Neural cell (in vitro differentiated cells): ENCODE measurements around the gene BCL11B. TPM values are rescaled to one million over a fixed set of nuclear protein-coding genes. Genes with fewer than 3 reads are reported as not detected.

Experiments
- H2AFZ ChIP-seq: fragments of 200-600, 300-800 bp; sonication (generic), shearing (Covaris generic); 2 replicates; pipeline ENCODE4 v1.6.0; 2014; ENCODE audit warnings: low read depth, mild to moderate bottlenecking, antibody characterized with exemption, low read length, moderate library complexity
- H3F3A ChIP-seq: fragments of 200-600 bp; shearing (Covaris generic); 2 replicates; pipeline ENCODE4 v1.6.1; 2016; ENCODE audit warnings: mild to moderate bottlenecking, moderate library complexity, mixed read lengths, antibody characterized with exemption, low read length; ENCODE audit not compliant: insufficient read depth, poor library complexity, severe bottlenecking
- H3K27ac ChIP-seq: fragments of 200-600, 300-800 bp; sonication (generic), shearing (Covaris generic); 2 replicates; pipeline ENCODE4 v1.5.1; 2014; ENCODE audit warnings: mild to moderate bottlenecking, low read length, moderate library complexity
- H3K27me3 ChIP-seq: fragments of 300-800, 200-600 bp; sonication (generic), shearing (Covaris generic); 2 replicates; pipeline ENCODE4 v1.6.0; 2014; ENCODE audit warnings: mild to moderate bottlenecking, low read depth, low read length, moderate library complexity; ENCODE audit not compliant: insufficient read depth
- H3K36me3 ChIP-seq: fragments of 300-800, 200-600 bp; sonication (generic), shearing (Covaris generic); 2 replicates; pipeline ENCODE4 v1.5.1; 2014; ENCODE audit warnings: mild to moderate bottlenecking, antibody characterized with exemption, low read length, moderate library complexity; ENCODE audit not compliant: insufficient read depth
- H3K4me2 ChIP-seq: fragments of 300-800, 200-600 bp; sonication (generic), shearing (Covaris generic); 2 replicates; pipeline ENCODE4 v1.6.0; 2014; ENCODE audit warnings: mild to moderate bottlenecking, low read length
- H3K4me3 ChIP-seq: fragments of 300-800, 200-600 bp; sonication (generic), shearing (Covaris generic); 2 replicates; pipeline ENCODE4 v1.5.1; 2014; ENCODE audit warnings: mild to moderate bottlenecking, low read length, moderate library complexity
- H3K79me2 ChIP-seq: fragments of 200-600 bp; shearing (Covaris generic); replicated peaks from 2 replicates; pipeline ENCODE4 v1.6.0; 2014; ENCODE audit warnings: mild to moderate bottlenecking, low read length, moderate library complexity; ENCODE audit not compliant: insufficient read depth
- H3K9ac ChIP-seq: fragments of 300-800, 200-600 bp; sonication (generic), shearing (Covaris generic); 2 replicates; pipeline ENCODE4 v1.6.1; 2016; ENCODE audit warnings: mild to moderate bottlenecking, low read length, mixed read lengths
- H3K9me2 ChIP-seq: fragments of 200-600 bp; shearing (Covaris generic); 2 replicates; pipeline ENCODE4 v1.6.1; 2016; ENCODE audit warnings: mild to moderate bottlenecking, low read length, mixed read lengths; ENCODE audit not compliant: insufficient read depth
- H3K9me3 ChIP-seq: fragments of 200-600, 300-800 bp; sonication (generic), shearing (Covaris generic); 2 replicates; pipeline ENCODE4 v1.6.1; 2016; ENCODE audit warnings: mild to moderate bottlenecking, mixed run types, low read length, moderate library complexity, mixed read lengths
- H4K20me1 ChIP-seq: fragments of 200-600 bp; shearing (Covaris generic); 2 replicates; pipeline ENCODE4 v1.6.1; 2016; ENCODE audit warnings: mild to moderate bottlenecking, mixed run types; ENCODE audit not compliant: insufficient read depth
- EP300 ChIP-seq: fragments of 450-650 bp; conservative IDR thresholded peaks from 2 replicates; pipeline ENCODE4 v1.6.1; 2014; ENCODE audit warnings: antibody characterized with exemption, mild to moderate bottlenecking, moderate library complexity; ENCODE audit not compliant: poor library complexity, severe bottlenecking
- EZH2 ChIP-seq: fragments of 200-600, 300-800 bp; shearing (Covaris generic), sonication (generic); IDR thresholded peaks from 2 replicates; pipeline ENCODE4 v1.6.1; 2014; ENCODE audit warnings: antibody characterized with exemption, low read length, borderline replicate concordance, mild to moderate bottlenecking; ENCODE audit not compliant: insufficient read depth, poor library complexity, severe bottlenecking
- MXI1 ChIP-seq: fragments of 450-650 bp; conservative IDR thresholded peaks from 2 replicates; pipeline ENCODE4 v1.6.1; 2014; ENCODE audit warnings: antibody characterized with exemption, mild to moderate bottlenecking; ENCODE audit not compliant: poor library complexity, severe bottlenecking
- POLR2AphosphoS5 ChIP-seq: IDR thresholded peaks from 2 replicates; pipeline ENCODE4 v1.6.1; 2012
- RAD21 ChIP-seq: fragments of 450-650 bp; conservative IDR thresholded peaks from 2 replicates; pipeline ENCODE4 v1.6.1; 2014; ENCODE audit warnings: antibody characterized with exemption, mild to moderate bottlenecking, moderate library complexity
- SMC3 ChIP-seq: fragments of 450-650 bp; conservative IDR thresholded peaks from 2 replicates; pipeline ENCODE4 v1.6.1; 2014; ENCODE audit warnings: antibody characterized with exemption, mild to moderate bottlenecking, moderate library complexity; ENCODE audit not compliant: poor library complexity
- TAF1 ChIP-seq: IDR thresholded peaks from 2 replicates; pipeline ENCODE4 v1.6.1; 2012; ENCODE audit warnings: low read depth
- polyA plus RNA-seq: library from polyadenylated mRNA; depleted of rRNA; stranded (reverse); fragments of >200 nt; gene quantifications from 2 replicates; pipeline ENCODE4 v1.2.3, GENCODE V29; 2014
- TF ChIP-seq, protein P1 (sequence below): IDR thresholded peaks from 2 replicates; pipeline ENCODE4 v1.6.1; 2012; ENCODE audit warnings: borderline replicate concordance
- TF ChIP-seq, protein P2 (sequence below): fragments of 450-650 bp; IDR thresholded peaks from 2 replicates; pipeline ENCODE4 v1.5.1; 2014; ENCODE audit warnings: antibody characterized with exemption, mild to moderate bottlenecking, moderate library complexity; ENCODE audit not compliant: poor library complexity, severe bottlenecking

Gene BCL11B
- polyA plus RNA-seq, 1 donor from 2014 or later = 104 TPM

DNA sequence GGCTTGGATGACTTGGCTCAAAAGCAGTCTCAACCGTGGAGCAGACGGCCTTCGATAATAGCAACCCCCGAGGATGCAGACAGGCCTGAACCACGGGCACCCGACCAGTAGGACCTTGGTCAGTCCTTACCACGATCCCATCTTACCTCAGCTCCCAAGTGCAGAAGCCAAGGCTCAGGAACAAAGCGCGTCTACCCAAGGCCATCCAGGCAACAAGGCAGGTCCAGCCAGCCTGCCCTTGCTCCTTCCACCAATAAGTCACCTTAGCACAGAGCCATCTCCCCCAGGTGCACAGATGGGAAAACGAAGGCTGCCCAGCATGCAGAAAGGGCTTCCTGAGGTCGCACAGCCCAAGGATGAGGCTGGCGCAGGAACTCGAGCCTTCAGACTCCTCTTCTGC, 77.3 kb downstream of the BCL11B start:
- H3K79me2 ChIP-seq = peaks cover 88% of the 10 kb centered on the region
- H3K9me3 ChIP-seq = no peaks in the 10 kb centered on the region
- no peak overlapping the region for H3K27ac ChIP-seq
- no peak overlapping the region for H3K4me3 ChIP-seq
- no peak overlapping the region for H3K9ac ChIP-seq
- no peaks in the 10 kb centered on the region for H3K9me2 ChIP-seq
- H2AFZ ChIP-seq = no peak overlapping the region
- peaks cover 4% of the 10 kb centered on the region for H3K36me3 ChIP-seq
- H3K4me2 ChIP-seq = no peak overlapping the region
- H4K20me1 ChIP-seq = peaks cover 99% of the 10 kb centered on the region
- H3K27me3 ChIP-seq = no peaks in the 10 kb centered on the region
- no peaks in the 10 kb centered on the region for H3F3A ChIP-seq
- TF ChIP-seq EZH2 (no peak), SMC3 (no peak), RAD21 (no peak), POLR2AphosphoS5 (no peak), EP300 (no peak), MXI1 (no peak), TAF1 (no peak)
- TF ChIP-seq, protein P1, sequence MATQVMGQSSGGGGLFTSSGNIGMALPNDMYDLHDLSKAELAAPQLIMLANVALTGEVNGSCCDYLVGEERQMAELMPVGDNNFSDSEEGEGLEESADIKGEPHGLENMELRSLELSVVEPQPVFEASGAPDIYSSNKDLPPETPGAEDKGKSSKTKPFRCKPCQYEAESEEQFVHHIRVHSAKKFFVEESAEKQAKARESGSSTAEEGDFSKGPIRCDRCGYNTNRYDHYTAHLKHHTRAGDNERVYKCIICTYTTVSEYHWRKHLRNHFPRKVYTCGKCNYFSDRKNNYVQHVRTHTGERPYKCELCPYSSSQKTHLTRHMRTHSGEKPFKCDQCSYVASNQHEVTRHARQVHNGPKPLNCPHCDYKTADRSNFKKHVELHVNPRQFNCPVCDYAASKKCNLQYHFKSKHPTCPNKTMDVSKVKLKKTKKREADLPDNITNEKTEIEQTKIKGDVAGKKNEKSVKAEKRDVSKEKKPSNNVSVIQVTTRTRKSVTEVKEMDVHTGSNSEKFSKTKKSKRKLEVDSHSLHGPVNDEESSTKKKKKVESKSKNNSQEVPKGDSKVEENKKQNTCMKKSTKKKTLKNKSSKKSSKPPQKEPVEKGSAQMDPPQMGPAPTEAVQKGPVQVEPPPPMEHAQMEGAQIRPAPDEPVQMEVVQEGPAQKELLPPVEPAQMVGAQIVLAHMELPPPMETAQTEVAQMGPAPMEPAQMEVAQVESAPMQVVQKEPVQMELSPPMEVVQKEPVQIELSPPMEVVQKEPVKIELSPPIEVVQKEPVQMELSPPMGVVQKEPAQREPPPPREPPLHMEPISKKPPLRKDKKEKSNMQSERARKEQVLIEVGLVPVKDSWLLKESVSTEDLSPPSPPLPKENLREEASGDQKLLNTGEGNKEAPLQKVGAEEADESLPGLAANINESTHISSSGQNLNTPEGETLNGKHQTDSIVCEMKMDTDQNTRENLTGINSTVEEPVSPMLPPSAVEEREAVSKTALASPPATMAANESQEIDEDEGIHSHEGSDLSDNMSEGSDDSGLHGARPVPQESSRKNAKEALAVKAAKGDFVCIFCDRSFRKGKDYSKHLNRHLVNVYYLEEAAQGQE = no peak
- TF ChIP-seq, protein P2, sequence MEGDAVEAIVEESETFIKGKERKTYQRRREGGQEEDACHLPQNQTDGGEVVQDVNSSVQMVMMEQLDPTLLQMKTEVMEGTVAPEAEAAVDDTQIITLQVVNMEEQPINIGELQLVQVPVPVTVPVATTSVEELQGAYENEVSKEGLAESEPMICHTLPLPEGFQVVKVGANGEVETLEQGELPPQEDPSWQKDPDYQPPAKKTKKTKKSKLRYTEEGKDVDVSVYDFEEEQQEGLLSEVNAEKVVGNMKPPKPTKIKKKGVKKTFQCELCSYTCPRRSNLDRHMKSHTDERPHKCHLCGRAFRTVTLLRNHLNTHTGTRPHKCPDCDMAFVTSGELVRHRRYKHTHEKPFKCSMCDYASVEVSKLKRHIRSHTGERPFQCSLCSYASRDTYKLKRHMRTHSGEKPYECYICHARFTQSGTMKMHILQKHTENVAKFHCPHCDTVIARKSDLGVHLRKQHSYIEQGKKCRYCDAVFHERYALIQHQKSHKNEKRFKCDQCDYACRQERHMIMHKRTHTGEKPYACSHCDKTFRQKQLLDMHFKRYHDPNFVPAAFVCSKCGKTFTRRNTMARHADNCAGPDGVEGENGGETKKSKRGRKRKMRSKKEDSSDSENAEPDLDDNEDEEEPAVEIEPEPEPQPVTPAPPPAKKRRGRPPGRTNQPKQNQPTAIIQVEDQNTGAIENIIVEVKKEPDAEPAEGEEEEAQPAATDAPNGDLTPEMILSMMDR = no peak

DNA sequence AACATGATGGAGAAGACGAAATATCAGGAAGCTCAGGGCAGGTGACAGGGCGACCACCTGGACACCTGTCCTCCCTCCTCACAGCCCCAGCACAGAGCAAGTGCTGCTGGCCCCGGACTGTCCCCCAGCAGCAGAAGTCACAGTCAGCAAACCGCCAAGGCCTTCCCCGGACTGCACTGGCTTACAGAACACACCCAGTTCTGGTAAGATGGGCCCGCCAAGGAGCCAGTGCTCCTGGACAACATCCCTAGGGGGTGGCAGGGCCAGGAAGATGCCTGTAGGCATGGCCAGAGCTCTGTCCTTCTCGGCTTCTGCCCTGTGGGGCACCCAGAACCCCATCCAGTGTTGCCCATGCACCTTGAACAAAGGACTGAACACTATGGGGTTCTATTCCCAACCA, 77.9 kb downstream of the BCL11B start:
- TF ChIP-seq RAD21 = no peak
- no peak for TF ChIP-seq EP300
- no peak for TF ChIP-seq TAF1
- TF ChIP-seq SMC3 = no peak
- TF ChIP-seq EZH2 = no peak
- TF ChIP-seq, protein P2 = no peak
- TF ChIP-seq, protein P1 = no peak
- TF ChIP-seq MXI1 = no peak
- TF ChIP-seq POLR2AphosphoS5 = no peak
- Histone ChIP-seq H3K36me3 (peaks cover 4% of the 10 kb centered on the region), H3K4me3 (no peak overlapping the region), H3K27me3 (no peaks in the 10 kb centered on the region), H3K4me2 (no peak overlapping the region), H3K9me2 (no peaks in the 10 kb centered on the region), H2AFZ (no peak overlapping the region), H3K79me2 (peaks cover 88% of the 10 kb centered on the region), H3K27ac (no peak overlapping the region), H3K9me3 (no peaks in the 10 kb centered on the region), H3F3A (no peaks in the 10 kb centered on the region), H3K9ac (no peak overlapping the region), H4K20me1 (peaks cover 100% of the 10 kb centered on the region)
